Cardiac fibroblast (primary cell): Measurements from ENCODE around the gene ANGEL2.

Source experiments
- DNase-seq, 2 donors: peaks; one replicate each; pipeline versions ENCODE4 v3.0.0 to v3.0.0-alpha.2; 2010; ENCODE audit warnings: low read depth in 2 of 2
- H3K4me3 ChIP-seq, 2 donors: replicated peaks in 1 of 2; 1 replicate in 1 of 2; 2 replicates in 1 of 2; pipeline ENCODE4 v1.5.1; 2011; ENCODE audit warnings: low read depth in 2 of 2, low read length in 2 of 2, mild to moderate bottlenecking in 2 of 2, moderate library complexity in 1 of 2
- CTCF ChIP-seq: IDR thresholded peaks from one replicate; pipeline ENCODE4 v1.5.1; 2011; ENCODE audit warnings: low read depth, mild to moderate bottlenecking, low read length, inconsistent platforms

ANGEL2 gene

DNA sequence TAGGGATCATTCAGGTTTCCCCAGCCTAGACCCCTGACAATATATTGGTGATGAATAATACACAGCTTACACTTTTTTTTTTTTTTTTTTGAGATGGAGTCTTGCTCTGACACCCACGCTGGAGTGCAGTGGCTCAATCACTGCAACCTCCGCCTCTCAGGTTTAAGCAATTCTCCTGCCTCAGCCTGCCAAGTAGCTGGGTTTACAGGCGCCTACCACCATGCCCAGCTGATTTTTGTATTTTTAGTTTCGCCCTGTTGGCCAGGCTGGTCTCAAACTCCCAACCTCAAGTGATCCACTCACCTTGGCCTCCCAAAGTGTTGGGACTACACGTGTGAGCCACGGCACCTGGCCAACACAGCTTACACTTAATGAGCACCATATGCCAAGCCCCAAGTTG is 58.1 kb downstream of the ANGEL2 start:
- TF ChIP-seq CTCF = no peak
- no peak for DNase-seq
- H3K4me3 ChIP-seq = no peak overlapping the region

DNA sequence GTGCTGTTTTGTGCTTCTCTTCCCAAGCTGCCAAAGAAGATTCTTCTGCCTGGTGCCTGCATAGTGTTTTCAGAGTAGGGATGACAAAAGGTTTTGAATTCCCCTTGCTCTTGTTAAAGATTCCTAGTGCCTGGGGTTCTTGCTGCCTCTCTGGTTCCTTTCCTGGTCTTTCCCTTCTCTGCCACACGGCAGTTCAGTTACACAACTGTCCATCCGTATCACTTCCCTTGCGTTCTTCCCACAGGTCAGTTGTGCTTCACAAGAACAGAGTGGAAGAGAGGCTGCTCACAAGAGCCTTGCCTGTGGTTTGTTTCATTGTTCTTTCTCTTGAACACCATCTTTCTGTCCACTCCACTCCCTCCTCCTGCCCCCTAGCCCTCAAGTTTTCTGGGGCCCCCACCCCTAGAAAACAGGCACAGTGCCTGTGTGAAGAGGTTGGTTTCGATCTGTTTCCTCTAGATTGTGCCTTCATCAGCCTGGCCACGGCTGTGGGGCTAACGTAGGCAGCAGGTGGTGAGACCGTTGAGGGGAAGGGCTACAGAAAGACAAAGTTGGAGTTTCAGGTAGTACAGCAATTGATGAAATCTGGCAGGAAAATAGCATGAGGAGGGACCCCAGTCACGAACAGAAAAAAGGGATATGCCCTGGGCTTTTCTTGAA is 59.6 kb downstream of the ANGEL2 start:
- DNase-seq = no peak
- H3K4me3 ChIP-seq = no peak overlapping the region
- no peak for TF ChIP-seq CTCF

GRCh38 chr1:212955098-212955497 is 60.6 kb downstream of the ANGEL2 start:
- H3K4me3 ChIP-seq = no peak overlapping the region
- DNase-seq = no peak
- TF ChIP-seq CTCF = no peak

DNA sequence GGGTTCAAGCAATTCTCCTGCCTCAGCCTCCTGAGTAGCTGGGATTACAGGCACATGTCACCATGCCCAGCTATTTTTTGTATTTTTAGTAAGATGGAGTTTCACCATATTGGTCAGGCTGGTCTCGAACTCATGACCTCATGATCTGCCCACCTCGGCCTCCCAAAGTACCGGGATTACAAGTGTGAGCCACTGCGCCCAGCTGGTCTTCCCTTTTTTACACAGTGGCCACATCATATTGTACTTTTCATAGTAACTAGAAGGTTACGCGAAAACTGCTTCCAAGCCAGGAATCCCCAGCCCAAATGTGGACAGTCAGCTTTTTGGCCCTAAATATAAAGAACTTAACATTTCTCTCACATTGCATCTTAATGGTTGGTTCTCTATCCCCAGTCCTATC is 61.2 kb downstream of the ANGEL2 start:
- no peak overlapping the region for H3K4me3 ChIP-seq
- DNase-seq = no peak
- TF ChIP-seq CTCF = no peak

- DNase-seq = no peak
- no peak overlapping the region for H3K4me3 ChIP-seq
- no peak for TF ChIP-seq CTCF
These were observed 62.3 kb downstream of the ANGEL2 start for GRCh38 chr1:212953321-212953720.

DNA sequence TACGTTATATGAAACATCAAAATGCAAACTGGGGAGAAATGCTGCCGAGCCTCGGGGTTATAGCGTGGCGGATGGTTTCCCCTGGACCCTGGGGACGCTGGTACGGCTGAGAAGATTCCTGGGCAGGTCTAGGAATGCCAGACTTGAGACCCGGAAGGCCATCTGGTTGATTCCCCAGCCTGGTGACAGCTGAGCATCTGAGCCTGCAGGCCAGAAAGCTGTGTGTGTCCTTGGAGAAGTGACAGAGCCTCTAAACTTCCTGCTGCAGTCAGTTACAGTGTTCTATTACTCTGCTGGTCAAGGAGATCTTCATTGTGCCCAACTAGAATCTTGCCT is 63.1 kb downstream of the ANGEL2 start:
- no peak for DNase-seq
- TF ChIP-seq CTCF = no peak
- H3K4me3 ChIP-seq = no peak overlapping the region
